ENCODE measurements around the gene PLEKHA1.

GRCh38 chr10:122424059-122424458 is 49.6 kb downstream of the PLEKHA1 start:
- TF ChIP-seq CTCF (IDR thresholded peaks at IDR 0.05) (no peak), POLR2A (IDR thresholded peaks at IDR 0.05; ENCODE audit: low read depth) (no peak), POLR2AphosphoS5 (IDR thresholded peaks at IDR 0.05) (no peak)
